ENCODE data around the gene IYD.
"Not testable (repeated sequence)": the region's sequence is repeated elsewhere in the genome, so short reads cannot be mapped to it uniquely, and the experiment has no call there.

The IYD gene

DNA sequence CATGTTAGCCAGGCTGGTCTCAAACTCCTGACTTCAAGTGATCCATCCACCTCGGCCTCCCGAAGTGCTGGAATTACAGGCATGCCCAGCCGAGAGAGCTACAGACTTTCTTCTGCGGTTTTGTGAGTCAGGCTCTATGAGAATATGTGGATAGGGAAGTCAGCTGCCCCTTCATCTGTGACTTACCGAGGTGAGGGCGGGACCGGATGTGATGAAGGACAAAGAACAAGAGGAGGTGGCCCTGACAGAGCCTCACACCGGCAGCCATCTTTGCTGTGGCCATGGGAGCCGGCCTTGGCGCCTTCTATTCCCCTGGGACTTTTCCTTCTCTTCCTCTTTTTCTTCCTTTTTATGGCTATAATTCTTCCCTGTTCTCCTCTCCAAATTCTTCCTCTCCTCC is 67.0 kb downstream of the IYD start:
- peak; percentile 18 for DNase-seq

DNA sequence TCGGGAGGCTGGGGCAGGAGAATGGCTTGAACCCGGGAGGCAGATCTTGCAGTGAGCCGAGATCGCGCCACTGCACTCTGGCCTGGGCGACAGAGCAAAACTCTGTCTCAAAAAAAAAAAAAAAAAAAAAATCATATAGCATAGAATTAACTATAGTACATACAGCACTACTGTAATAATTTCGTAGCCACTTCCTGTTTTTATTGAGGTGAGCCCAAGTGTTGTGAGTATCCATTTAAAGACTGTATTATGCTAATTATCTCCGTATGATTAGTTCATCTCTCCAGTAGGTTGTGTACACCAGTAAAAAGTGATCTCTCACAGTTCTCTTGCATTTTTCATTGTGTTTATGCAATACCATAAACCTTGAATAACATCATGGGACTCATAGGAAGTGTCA is 70.6 kb downstream of the IYD start:
- DNase-seq, result no peak

DNA sequence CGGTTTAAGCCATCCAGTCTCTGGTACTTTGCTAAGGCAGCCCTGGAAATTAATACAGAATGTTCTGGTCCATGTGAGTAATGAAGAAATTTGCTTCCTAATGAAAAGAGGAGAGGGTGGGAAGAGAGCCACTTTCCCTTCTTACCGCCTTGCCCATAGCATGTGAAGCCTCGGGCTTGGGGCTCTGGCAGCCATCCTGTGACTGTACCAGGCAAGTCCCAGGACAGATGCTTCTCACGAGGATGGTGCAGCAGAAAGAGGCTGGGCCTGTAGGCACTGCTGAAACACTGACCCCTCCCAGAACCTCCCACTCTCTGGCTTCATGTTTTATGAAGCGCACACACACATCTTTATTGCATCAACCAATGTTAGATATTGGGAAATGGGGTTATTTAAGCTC is 74.8 kb downstream of the IYD start:
- no peak for DNase-seq

DNA sequence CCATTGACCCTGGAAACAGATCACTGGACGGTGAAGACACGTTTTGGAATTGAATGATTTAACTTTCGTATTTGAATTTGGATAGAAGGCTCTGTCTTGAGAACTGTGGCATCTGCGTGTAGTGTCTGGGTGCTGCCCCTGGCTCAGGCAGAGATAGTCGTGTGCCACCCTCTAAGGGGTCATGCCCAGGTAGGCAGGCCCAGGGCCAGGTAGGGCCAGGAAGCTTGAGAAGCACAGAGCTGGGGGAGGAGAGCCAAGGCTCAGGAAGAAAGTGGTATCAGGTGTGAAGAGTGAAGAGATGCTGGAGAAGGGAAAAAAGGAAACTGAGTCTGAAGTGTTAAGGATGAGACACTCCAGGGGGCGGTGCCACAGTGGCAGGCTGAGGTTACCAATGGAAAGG is 75.5 kb downstream of the IYD start:
- no peak for DNase-seq

GRCh38 chr6:150445486-150445885 is 76.7 kb downstream of the IYD start:
- no peak for DNase-seq

GRCh38 chr6:150448221-150448620 is 79.4 kb downstream of the IYD start:
- DNase-seq, result no peak

- DNase-seq, result not testable (repeated sequence)
These were observed 80.2 kb downstream of the IYD start for GRCh38 chr6:150449055-150449454.

DNA sequence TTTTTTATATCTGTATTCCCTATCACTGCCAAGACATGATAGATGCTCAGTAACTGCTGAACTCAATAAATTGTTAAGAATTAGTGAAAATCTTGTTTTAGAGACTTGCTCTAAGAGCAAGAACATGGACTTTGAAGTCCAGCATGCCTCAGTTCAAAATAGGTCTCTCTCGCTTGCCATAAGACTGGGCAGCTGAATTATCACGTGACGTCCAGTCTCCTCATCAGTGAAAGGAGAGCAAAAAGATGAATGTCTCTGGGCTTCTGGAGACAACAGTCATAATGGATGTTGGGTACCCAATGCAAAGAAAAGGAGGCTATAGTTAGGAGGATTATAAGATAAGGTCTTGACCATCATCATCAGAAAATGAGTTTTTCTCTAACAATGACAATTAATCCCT is 82.1 kb downstream of the IYD start:
- DNase-seq, result no peak

DNA sequence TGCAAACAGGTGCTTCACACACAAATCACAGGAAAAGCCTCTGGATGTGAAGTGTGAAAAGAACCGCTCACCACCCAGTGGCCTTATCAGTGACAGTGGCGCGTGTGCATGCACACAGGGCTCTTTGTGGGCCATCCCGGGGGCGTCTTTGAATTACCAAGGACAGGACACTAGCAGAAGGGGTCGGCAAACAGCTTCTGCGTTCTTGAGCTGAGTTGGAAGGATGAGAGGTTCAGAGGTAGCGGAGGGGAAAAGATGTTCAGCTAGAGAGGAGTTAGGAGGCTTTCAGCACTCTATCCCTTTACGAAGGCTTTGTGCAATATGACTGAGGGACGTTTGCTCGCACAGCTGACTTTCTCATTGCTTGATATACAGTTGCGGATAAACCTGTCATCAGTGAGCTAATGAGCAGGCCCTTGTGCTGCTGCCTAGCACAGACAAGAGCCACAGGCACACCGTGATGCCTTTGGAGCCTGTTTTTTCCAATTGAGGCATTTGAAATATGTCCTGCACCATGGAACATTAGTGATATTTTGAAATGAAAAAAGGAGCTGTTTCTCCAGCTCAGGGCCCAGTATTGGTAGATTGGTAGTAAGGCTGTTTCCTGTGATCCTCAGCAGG is 83.1 kb downstream of the IYD start:
- DNase-seq, result no peak

GRCh38 chr6:150452428-150453243 is 83.8 kb downstream of the IYD start:
- no peak for DNase-seq

DNA sequence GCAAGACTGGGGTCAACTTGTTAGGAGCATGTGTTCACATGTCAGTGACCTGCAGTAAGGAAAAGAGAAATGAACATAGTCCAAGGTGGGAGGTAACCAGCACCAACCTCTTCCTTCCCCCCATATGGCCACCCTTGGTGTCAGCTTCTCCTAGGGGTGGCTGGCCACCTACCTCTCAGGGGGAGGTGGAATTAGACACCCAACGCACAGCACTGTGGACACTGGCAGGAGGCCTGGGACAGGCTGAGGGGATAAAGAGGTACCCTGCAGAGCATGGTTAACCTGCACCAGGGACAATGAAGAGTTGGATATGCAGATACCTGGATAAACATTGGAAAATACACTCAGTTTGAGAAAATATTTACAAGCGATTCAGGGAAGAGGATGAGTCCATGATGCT is 84.5 kb downstream of the IYD start:
- DNase-seq, result no peak
